RKO (cell line): Measurements from ENCODE around the gene NMNAT2.

Experiments
- DNase-seq: peaks from one replicate; pipeline ENCODE4 v3.0.0-alpha.2; 2016; ENCODE audit warnings: low spot score

NMNAT2 gene

DNA sequence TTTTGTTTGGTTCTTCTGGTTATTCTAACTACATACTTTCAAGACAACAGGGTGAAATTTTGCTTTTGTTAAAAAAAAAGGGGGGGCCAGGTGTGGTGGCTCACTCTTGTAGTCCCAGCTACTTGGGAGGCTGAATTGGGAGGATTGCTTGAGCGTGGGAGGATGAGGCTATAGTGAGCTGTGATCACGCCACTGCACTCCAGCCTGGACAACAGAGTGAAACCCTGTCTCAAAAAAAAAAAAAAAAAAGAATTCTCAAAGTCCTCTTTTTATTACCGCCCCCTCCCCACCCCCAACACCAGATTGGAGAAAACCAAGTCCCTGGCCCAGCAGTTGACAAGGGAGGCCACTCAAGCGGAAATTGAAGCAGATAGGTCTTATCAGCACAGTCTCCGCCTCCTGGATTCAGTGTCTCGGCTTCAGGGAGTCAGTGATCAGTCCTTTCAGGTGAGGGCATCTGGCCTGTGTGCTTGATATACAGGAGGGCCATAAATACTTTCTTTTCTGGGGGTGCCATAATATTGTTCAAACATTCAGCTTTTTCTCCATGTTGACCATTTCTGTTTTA lies 181.9 kb downstream of the NMNAT2 start:
- DNase-seq, result no peak

DNA sequence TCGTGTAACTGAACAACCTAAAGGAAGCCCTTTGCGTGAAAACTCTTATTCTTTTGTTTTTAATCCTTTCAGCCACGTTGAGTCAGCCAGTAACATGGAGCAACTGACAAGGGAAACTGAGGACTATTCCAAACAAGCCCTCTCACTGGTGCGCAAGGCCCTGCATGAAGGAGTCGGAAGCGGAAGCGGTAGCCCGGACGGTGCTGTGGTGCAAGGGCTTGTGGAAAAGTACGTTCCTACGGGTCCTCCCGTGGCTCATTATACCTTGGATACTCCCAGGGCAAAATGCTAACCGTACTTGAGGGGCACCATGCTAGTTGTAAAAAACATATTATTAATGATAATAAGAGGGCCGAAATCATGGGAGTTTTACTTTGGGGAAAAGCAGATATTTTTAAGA lies 182.7 kb downstream of the NMNAT2 start:
- DNase-seq, result no peak

- peak; percentile 90 for DNase-seq
Observed at GRCh38 chr1:183234660-183235476, 183.3 kb downstream of the NMNAT2 start.

GRCh38 chr1:183233113-183233512 lies 185.1 kb downstream of the NMNAT2 start:
- DNase-seq, result no peak

- no peak for DNase-seq
Observed at GRCh38 chr1:183231545-183231944, 186.6 kb downstream of the NMNAT2 start.

DNA sequence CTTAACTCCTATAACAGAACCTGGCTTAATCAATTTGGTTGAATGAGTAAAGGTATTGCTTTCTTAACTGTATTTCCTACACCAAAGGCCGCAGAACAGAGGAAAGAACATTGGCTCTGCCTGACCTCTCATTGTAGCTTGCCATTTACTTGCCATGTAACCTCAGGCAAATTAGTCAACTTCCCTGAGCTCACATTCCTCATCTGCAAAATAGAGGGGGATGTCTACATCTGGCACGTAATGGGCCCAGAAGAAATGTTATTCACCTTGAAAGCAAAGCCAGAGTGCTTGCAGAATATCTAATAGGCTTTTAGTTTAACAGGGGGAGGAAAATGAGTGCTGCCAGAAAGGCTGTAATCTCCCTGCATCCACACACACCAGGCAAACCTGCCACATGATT lies 187.8 kb downstream of the NMNAT2 start:
- DNase-seq, result no peak

DNA sequence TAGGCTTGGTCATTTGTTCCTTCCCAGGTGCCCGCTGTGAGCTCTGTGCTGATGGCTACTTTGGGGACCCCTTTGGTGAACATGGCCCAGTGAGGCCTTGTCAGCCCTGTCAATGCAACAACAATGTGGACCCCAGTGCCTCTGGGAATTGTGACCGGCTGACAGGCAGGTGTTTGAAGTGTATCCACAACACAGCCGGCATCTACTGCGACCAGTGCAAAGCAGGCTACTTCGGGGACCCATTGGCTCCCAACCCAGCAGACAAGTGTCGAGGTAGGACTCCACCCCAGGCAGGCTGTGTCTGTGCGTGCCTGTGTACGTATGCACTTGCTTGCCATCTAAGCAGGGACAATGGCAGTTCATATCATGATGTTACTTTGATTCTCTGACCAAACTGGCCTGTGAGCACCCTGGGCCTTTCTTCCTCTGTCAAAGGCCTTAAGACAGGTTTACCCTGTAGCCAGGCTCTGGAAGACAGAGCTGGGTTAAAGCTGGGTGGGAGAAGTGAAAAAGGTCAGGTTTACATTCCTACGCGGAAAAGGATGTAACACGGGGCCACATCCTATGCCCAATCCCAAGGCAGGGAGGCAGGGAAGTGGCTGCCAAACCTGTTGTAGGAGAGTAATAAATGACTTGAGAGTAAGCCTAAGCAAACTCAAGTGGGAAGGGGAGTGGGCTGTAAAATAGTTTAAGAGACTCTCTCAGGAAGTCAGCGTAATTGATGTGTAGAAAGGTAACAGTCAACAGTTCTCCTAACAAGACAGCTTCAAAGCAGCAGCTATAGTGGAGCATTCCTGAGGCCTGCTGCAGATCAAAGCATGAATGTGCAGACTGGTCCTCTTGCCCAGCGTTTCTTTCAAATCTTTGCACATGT lies 189.6 kb downstream of the NMNAT2 start:
- DNase-seq, result no peak

- peak; percentile 36 for DNase-seq
Observed at GRCh38 chr1:183227422-183228346, 190.5 kb downstream of the NMNAT2 start.

- DNase-seq, result no peak
Observed at GRCh38 chr1:183226963-183227362, 191.2 kb downstream of the NMNAT2 start.

DNA sequence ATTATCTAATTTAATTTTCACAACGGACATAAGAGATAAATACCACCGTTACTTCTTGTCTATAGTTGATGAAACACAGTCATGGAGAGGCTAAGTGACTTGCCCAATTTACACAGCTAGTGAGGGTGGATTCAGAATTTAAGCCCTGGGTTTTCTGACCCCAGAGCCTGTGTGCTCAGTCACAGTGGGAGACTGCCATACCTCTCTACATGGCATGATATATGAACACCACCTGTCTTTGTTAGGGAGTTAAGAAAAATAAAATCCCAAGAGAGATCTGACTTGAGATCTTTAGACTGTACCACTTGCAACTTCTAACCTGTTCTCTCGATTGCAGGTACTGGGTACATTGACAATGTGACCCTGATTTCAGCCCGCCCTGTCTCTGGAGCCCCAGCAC lies 191.8 kb downstream of the NMNAT2 start:
- no peak for DNase-seq

- DNase-seq, result no peak
Observed at GRCh38 chr1:183223467-183223866, 194.7 kb downstream of the NMNAT2 start.

GRCh38 chr1:183222909-183223308 lies 195.3 kb downstream of the NMNAT2 start:
- DNase-seq, result no peak

- no peak for DNase-seq
Observed at GRCh38 chr1:183219616-183220009, 198.6 kb downstream of the NMNAT2 start.

GRCh38 chr1:183218971-183219615 lies 199.1 kb downstream of the NMNAT2 start:
- DNase-seq, result no peak

- DNase-seq, result no peak
Observed at GRCh38 chr1:183218027-183218618, 200.1 kb downstream of the NMNAT2 start.

- no peak for DNase-seq
Observed at GRCh38 chr1:183215936-183216335, 202.2 kb downstream of the NMNAT2 start.

- DNase-seq, result no peak
Observed at GRCh38 chr1:183215076-183215720, 203.0 kb downstream of the NMNAT2 start.

- no peak for DNase-seq
Observed at GRCh38 chr1:183214021-183214970, 203.9 kb downstream of the NMNAT2 start.

DNA sequence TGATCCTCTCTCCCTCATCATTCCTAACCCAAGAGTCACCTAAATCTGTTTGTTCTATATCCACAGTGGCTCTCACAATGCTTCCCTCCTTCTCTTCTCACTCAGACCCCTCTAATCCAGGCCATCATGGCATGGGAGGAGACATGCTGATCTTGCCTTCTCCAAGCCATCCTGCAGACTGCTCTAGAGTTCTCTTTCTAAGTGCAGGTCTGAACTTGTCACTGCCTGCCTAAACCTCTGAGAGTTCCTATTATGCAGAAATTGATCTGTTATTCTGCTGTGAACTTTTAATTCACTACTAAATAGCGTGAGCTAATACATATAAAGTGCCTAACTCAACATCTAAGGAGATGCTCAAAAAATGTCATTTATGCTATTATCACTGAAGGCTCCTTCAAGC lies 205.3 kb downstream of the NMNAT2 start:
- no peak for DNase-seq
